ENCODE results near the gene DCBLD1. TPM values are rescaled to one million over a fixed set of nuclear protein-coding genes. Genes with fewer than 3 reads are reported as not detected.
"Not testable (repeated sequence)": the region's sequence is repeated elsewhere in the genome, so short reads cannot be mapped to it uniquely, and the experiment has no call there.

DCBLD1 gene
- total RNA-seq, 2 experiments from 2014 or later = 1.9 to 2.4 TPM

DNA sequence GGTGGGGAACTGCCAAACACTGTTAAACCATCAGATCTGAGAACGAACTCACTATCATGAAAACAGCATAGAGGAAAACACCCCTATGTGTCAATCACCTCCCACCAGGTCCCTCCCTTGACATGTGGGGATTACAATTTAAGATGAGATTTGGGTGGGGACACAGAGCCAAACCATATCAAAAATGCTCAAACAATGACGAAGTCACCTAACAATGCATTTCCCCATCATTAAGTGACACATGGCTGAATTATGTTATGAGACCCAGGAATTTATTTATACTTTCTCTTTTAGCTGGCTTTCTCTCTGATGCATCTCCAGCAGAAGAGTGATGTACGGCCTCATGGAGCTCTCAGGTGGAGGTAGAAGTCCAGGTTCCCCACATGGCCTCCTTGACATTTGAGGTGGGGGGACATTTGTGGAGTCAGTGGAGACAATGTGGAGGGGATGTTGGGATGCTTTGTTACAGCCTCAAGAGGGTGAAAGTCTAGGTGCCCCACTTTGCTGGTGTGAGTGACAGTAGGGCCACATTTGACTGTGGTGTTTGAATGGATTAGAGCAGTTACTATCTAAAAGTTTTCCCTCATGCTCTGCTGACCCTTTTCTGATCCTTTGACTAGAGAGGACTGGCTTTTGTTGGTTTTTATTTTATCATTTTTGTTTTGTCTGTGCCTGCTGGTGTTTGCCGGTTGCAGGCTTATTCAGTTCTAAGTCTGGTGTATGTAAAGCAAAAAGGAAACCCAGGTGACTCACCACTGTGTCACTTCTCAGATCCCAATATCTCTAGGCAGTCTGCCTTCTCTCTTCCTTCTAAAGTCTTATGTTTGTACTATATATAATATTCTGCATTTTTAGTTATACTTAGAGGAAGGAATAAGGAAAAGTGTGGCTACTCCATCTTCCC, 18.5 kb upstream of the DCBLD1 start:
- DNase-seq = no peak
- Mint-ChIP-seq H3K4me3 (no peak overlapping the region), H3K4me1 (peaks cover 15% of the 10 kb centered on the region), H3K9me3 (no peaks in the 10 kb centered on the region), H3K27ac (no peak overlapping the region), H3K27me3 (peaks cover 16% of the 10 kb centered on the region), H3K36me3 (no peaks in the 10 kb centered on the region)

DNA sequence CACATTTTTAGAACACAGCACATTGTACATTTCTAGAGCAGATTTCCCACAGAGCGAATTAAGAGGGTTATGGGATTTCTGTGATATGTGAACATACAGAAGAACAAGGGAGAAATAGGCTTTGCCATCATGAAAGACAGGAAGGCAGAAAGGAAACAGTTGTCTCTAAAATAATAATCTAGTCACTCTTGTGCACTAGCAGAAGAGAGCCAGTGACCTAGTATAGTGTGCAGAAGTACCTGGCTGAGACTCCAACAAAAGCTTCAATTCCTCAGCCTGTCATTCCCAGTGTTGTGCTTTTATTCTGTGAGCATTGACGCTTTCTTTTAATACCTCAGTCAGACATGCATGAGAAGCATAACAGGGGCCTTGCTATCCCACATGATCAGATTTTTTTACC, 17.8 kb upstream of the DCBLD1 start:
- H3K4me1 Mint-ChIP-seq = peaks cover 15% of the 10 kb centered on the region
- H3K9me3 Mint-ChIP-seq = no peaks in the 10 kb centered on the region
- H3K27me3 Mint-ChIP-seq = peaks cover 16% of the 10 kb centered on the region
- H3K4me3 Mint-ChIP-seq = no peak overlapping the region
- no peaks in the 10 kb centered on the region for H3K36me3 Mint-ChIP-seq
- DNase-seq = no peak
- H3K27ac Mint-ChIP-seq = no peak overlapping the region

DNA sequence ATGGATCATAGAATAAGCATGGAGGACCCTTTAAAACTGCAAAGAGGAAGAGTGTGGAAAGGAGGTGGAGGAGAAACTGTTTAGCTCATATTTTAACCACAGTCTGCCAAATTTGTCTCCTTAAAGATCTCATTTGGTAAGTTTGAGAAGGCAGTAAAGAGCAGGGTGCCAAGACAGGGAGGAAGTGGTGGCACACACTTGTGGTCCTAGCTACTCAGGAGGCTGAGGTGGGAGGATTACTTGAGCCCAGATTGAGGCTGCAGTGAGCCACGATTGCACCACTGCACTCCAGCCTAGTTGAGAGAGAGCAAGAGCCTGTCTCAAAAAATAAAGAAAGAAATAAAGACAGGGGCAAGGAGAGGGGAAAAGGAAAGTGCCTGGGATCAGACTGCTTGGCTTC, 16.8 kb upstream of the DCBLD1 start:
- Mint-ChIP-seq H3K4me3 (no peak overlapping the region), H3K9me3 (no peaks in the 10 kb centered on the region), H3K36me3 (no peaks in the 10 kb centered on the region), H3K27ac (no peak overlapping the region), H3K27me3 (peaks cover 14% of the 10 kb centered on the region), H3K4me1 (peaks cover 15% of the 10 kb centered on the region)
- DNase-seq = no peak

DNA sequence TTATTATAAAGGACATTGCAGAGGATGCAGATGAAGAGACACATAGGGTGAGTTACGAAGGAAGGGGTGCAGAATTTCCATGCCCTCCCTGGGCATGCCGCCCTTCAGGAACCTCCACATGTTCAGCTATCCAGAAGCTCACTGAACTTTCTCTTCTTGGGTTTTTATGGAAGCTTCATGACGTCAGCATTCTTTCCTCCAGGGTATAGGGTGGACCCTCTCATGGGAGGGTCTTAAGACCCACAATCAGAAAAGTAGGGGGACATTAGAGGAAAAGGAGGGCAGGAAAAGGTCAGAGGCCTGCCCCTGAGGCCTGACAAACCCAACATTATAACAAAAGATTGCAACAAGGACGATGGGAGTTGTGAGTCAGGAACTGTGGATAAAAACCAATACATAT, 14.6 kb upstream of the DCBLD1 start:
- no peak for DNase-seq
- Mint-ChIP-seq H3K27ac (no peak overlapping the region), H3K27me3 (peaks cover 4% of the 10 kb centered on the region), H3K4me3 (no peak overlapping the region), H3K9me3 (no peaks in the 10 kb centered on the region), H3K36me3 (no peaks in the 10 kb centered on the region), H3K4me1 (peaks cover 18% of the 10 kb centered on the region)

DNA sequence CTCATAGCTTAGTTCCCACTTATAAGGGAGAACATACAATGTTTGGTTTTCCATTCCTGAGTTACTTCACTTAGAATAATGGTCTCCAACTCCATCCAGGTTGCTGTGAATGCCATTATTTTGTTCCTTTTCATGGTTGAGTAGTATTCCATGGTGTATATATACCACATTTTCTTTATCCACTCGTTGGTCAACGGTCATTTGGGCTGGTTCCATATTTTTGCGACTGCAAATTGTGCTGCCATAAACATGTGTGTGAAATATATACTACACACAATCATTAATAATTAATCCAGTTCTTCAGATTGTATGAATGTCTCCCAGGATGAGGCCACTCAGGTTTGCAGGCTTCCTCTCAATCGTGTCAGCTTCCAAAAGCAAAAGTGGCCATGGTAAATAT, 13.9 kb upstream of the DCBLD1 start:
- not testable (repeated sequence) for H3K27me3 Mint-ChIP-seq, H3K9me3 Mint-ChIP-seq, H3K4me3 Mint-ChIP-seq, H3K27ac Mint-ChIP-seq, H3K36me3 Mint-ChIP-seq, DNase-seq
- peaks cover 17% of the 10 kb centered on the region for H3K4me1 Mint-ChIP-seq

DNA sequence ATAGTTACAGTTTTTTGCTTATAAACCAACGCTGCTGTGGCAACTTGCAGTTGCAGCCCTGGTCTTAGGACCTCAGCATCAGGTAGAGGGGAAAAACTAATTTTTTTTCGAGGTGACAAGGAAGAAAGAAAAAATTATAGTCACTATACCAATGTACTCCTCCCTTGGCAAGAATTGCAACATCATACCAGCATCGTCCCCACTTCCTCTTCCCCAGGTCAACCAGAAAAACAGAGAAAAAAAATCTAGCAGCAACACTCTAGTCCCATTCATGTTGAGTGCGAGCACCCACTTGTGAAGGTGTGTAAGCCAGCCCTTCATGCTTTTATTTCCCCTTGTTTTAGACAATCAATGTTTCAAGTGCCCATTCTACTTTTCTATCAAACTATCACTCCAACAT, 13.1 kb upstream of the DCBLD1 start:
- H3K9me3 Mint-ChIP-seq = no peaks in the 10 kb centered on the region
- H3K36me3 Mint-ChIP-seq = no peaks in the 10 kb centered on the region
- no peak for DNase-seq
- H3K27ac Mint-ChIP-seq = no peak overlapping the region
- H3K27me3 Mint-ChIP-seq = peaks cover 10% of the 10 kb centered on the region
- H3K4me1 Mint-ChIP-seq = peaks cover 10% of the 10 kb centered on the region
- H3K4me3 Mint-ChIP-seq = no peak overlapping the region

DNA sequence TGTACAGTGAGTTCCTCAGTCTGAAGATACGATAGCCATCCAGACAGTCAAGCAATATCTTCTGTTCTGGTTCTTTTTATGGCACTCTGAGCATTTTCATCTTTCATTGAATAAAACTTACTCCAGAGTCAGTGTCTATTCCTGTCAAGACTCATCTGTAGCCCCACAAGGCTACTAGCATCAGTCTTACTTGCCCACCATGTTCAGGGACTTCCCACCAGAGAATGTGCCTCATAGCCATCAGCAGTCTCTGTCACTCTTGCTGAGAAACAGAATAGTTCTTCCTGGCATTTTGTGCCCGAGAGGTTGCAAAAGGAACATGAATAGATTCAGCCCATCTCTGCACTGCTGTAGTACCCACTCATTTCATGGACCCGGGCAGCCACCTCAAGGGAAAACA, 12.7 kb upstream of the DCBLD1 start:
- H3K4me1 Mint-ChIP-seq = peaks cover 7% of the 10 kb centered on the region
- no peaks in the 10 kb centered on the region for H3K9me3 Mint-ChIP-seq
- no peaks in the 10 kb centered on the region for H3K36me3 Mint-ChIP-seq
- DNase-seq = no peak
- H3K4me3 Mint-ChIP-seq = no peak overlapping the region
- H3K27ac Mint-ChIP-seq = no peak overlapping the region
- peaks cover 7% of the 10 kb centered on the region for H3K27me3 Mint-ChIP-seq

DNA sequence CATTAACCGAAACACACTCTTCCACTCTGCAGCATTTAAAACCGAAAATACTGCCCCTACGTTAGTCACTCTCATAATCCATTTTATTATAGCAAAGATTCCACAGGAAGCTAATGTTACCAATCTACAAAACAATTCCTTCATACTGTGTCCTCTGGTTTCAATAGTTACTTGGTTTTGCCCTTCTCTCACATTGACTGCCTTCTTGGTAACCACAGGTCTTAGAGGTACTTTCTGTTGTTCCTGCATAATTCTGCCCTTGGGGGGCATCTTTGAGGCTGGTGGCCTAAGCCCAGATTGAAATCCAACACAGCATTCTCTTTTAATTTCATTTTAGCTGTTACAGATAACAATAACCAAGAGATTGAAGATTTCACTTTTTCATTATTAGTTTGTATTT, 9.8 kb upstream of the DCBLD1 start:
- no peak overlapping the region for H3K4me3 Mint-ChIP-seq
- peaks cover 19% of the 10 kb centered on the region for H3K27me3 Mint-ChIP-seq

DNA sequence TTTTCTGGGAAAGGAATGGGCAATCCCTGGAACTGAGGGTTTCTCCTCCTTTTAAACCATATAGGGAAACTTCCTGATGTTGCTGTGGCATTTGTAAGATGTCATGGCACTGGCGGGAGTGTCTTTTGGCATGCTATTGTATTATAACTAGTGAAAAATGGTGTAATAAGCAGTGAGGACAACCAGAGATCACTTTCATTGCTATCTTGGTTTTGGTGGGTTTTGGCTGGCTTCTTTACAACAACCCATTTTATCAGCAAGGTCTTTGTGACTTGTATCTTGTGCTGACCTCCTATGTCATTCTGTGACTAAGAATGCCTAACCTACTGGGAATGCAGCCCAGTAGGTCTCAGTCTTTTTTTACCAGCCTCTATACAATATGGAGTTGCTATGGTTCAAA, 9.1 kb upstream of the DCBLD1 start:
- peaks cover 3% of the 10 kb centered on the region for H3K4me1 Mint-ChIP-seq
- H3K27me3 Mint-ChIP-seq = peaks cover 25% of the 10 kb centered on the region
- no peaks in the 10 kb centered on the region for H3K9me3 Mint-ChIP-seq
- no peak for DNase-seq
- no peak overlapping the region for H3K27ac Mint-ChIP-seq
- no peaks in the 10 kb centered on the region for H3K36me3 Mint-ChIP-seq
- H3K4me3 Mint-ChIP-seq = no peak overlapping the region

More for the DNA sequence above, 9.8 kb upstream of the DCBLD1 start:
- Mint-ChIP-seq H3K4me1 (peaks cover 3% of the 10 kb centered on the region), H3K27ac (no peak overlapping the region), H3K9me3 (no peaks in the 10 kb centered on the region), H3K36me3 (no peaks in the 10 kb centered on the region)
- no peak for DNase-seq

DNA sequence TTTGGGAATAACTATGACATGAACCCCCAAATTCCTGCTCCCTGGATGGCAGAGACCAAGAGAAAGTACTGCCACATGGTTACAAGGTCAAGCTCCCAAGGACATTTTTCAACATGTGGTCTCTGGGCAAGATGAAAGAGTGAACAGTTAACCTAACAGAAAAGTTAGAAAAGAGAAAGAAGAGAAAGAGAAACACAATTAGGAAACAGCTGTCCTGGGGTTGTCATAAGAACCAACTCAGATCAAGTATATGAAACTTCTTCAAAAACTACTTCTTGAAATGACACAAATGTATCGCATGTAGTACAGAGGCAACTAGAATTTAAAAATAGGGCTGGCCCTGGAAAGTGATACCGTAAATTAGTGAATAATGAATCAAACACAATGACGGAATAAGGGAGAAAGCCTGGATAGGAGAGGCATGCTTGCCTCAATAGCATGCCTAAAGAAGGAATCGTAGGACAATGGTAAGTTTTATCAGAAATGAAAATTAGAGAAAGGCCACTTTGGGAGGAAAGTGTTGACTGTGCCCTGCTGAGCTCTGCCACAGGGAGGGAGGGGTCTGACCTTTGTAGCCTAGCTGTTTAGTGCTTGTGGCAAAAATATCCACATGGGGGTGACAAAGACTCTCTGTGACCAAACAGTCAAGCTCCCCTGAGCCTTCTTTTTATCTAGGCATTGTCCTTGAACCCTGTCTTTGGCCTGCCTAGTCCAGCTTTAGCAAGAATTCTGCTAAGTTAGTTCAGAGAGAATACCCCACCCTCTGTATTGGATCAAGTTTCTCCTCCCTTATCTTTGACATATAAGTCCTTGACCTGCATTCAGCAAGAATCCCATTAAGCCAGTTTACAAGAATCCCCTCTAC, 4.3 kb upstream of the DCBLD1 start:
- Mint-ChIP-seq H3K36me3 (no peaks in the 10 kb centered on the region), H3K4me3 (no peak overlapping the region), H3K4me1 (peaks cover 9% of the 10 kb centered on the region), H3K27me3 (peaks cover 51% of the 10 kb centered on the region), H3K27ac (no peak overlapping the region), H3K9me3 (no peaks in the 10 kb centered on the region)
- peak; percentile 7 for DNase-seq

DNA sequence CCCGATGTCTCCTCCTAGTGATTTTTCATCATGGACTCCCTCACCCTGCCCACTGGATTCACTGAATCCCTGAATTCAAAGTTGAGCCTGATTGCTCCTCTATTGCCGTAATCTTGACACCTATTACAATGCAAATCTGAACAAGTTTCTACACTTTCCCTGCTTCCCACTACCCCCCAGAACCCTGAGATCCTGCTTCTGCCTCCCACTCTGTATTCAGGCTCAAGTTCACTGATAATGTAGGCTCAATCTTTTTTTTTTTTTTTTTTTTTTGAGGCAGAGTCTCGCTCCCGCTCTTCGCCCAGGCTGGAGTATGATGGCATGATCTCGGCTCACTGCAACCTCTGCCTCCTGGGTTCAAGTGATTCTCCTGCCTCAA, 3.6 kb upstream of the DCBLD1 start:
- Mint-ChIP-seq H3K27ac (no peak overlapping the region), H3K27me3 (peaks cover 56% of the 10 kb centered on the region)

DNA sequence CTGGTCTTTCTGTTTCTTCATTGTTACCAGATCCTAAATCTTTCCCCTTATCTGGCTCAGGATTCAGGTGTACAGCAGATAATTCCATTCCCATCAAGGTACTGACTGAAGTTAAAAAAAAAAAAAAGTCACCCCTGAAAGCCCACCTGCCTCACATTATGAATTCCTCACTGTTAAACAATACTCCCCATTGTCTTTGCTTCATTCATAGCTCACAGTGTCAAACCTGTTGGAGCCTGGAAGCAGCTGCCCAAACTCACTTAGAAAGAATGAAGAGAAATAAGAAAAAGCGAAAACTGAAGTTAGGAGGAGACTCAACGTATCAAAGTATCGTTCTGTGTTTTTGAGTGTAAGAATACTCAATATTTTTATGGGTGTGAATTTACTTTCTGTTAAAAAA, 1.8 kb upstream of the DCBLD1 start:
- Mint-ChIP-seq H3K36me3 (no peaks in the 10 kb centered on the region), H3K27ac (no peak overlapping the region), H3K4me1 (peaks cover 13% of the 10 kb centered on the region), H3K27me3 (peaks cover 63% of the 10 kb centered on the region), H3K9me3 (no peaks in the 10 kb centered on the region), H3K4me3 (no peak overlapping the region)
- no peak for DNase-seq

More for the DNA sequence above, 3.6 kb upstream of the DCBLD1 start:
- DNase-seq = no peak
- H3K4me3 Mint-ChIP-seq = no peak overlapping the region
- H3K36me3 Mint-ChIP-seq = no peaks in the 10 kb centered on the region
- H3K9me3 Mint-ChIP-seq = no peaks in the 10 kb centered on the region
- H3K4me1 Mint-ChIP-seq = peaks cover 13% of the 10 kb centered on the region

DNA sequence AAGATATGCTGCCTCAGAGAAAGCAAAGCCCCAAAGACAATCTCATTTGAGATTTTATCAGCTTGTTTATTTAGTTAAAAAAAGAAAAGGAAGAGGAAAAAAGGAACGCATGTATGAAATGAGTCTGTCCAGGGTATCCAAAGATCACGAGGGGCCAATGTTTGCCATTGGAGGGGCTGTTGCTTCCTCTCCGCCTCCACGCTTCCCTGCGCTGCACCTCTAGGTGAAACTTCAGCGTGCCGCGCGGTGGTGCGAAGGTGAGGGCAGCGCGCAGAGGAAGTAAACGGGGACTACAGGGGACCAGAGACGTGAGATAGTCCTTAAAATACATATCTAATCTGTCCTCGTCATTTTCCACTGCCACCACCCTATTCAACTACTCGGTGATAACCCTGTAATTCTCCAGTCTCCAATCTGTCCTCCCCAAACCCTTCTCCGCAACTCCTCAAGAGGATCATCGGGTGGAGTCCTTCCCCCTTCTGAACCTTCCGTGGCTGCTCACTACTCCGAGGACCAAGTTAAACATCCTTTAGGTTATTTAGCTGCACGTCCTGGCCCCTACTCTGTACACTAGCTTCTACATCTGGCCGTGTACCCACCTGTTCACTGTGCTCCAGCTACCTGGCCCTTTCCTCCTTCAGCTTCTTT, 1.1 kb upstream of the DCBLD1 start:
- Mint-ChIP-seq H3K27ac (no peak overlapping the region), H3K4me1 (peaks cover 13% of the 10 kb centered on the region), H3K36me3 (no peaks in the 10 kb centered on the region)

DNA sequence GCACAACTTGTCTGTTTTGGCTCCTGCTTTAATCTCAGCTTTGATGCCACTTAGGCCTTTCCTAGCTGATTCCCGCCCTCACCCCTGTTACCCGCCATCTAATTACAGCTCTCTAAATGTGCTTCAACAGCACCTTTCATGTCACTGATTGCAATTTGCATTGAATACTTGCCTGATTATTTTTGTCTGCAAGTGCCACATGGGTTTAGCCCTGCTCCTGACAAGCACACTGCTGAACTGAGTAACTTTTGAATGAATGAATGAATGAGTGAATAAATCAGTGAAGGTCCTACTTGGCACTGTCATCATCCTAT, 591 bp upstream of the DCBLD1 start:
- no peak for DNase-seq
- H3K27ac Mint-ChIP-seq = no peak overlapping the region
- H3K9me3 Mint-ChIP-seq = no peaks in the 10 kb centered on the region
- peaks cover 13% of the 10 kb centered on the region for H3K4me1 Mint-ChIP-seq
- peaks cover 67% of the 10 kb centered on the region for H3K27me3 Mint-ChIP-seq
- peak overlapping the region; percentile 79 for H3K4me3 Mint-ChIP-seq
- H3K36me3 Mint-ChIP-seq = no peaks in the 10 kb centered on the region

More for the DNA sequence above, 1.1 kb upstream of the DCBLD1 start:
- Mint-ChIP-seq H3K9me3 (no peaks in the 10 kb centered on the region), H3K4me3 (peak overlapping the region; percentile 79), H3K27me3 (peaks cover 69% of the 10 kb centered on the region)
- peak; percentile 43 for DNase-seq

DNA sequence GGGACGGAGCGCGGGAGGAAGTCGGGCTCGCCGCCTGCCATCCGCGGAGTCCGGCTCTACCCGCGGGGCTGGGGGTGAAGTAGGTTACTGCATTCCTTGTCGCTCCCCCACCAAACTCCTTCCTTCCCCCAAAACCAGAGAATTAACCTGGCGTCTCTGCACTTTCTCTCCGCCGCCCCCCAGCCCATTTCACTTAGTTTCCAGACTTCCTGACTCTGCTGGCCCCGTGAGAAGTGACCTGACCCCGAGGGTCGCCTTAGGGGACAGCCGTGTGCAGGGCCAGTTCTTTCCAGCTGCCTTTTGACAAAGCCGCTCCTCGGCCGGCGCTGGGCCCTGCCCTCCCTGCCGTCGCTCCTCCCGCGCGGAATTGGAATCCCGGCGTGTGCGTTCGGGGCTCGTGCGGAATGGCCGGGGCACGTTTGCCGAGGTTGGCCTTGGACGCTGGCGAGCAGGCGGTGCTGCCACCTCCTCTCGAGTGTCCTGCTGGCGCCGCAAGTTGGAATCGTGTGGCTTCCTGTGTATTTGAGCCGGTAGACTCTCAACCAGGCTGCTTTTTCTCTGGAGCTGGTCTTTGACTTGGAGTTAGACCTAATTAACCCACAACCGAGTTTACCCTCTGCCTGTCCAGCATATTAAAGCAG, 650 bp downstream of the DCBLD1 start:
- Mint-ChIP-seq H3K27ac (peak overlapping the region; percentile 32), H3K36me3 (no peaks in the 10 kb centered on the region), H3K27me3 (peaks cover 62% of the 10 kb centered on the region), H3K4me3 (peak overlapping the region; percentile 82), H3K4me1 (peaks cover 13% of the 10 kb centered on the region), H3K9me3 (no peaks in the 10 kb centered on the region)
- peak; percentile 34 for DNase-seq
